ENCODE results near the gene ASIC1.

DNA sequence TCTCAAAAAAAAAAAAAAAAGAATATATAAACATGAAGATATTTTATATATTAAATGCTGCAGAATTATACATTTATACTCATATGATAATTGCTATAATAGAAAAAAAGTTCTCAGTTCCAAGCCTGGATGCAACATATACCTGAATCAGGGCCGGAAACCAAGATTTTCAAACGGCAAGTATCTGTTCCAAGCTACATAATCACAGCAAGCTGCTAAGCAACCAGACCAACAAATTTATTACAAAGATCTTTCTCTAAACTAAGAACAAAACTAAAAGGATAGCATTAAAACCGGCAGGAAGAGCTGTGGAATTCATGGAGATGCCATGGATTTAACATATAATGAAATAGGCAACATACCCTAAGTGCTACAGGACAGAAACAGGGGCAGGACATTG is 39.2 kb upstream of the ASIC1 start:
- TF ChIP-seq CTCF (IDR thresholded peaks at IDR 0.05; ENCODE audit: low read length) (no peak), EZH2 (IDR thresholded peaks at IDR 0.05; ENCODE audit: borderline replicate concordance, low read length) (no peak)

All from OCI-LY1 (cell line).